GM23338 (cell line): Measurements from ENCODE around the gene ACSM4. TPM values are rescaled to one million over a fixed set of nuclear protein-coding genes. Genes with fewer than 3 reads are reported as not detected.

ENCODE experiments used
- polyA plus RNA-seq: library from polyadenylated mRNA; unstranded; fragments of >200 nt; fragmentation: Nextera tagmentation; extraction: Ambion mirVana; gene quantifications from 2 replicates; pipeline ENCODE4 v1.2.1, GENCODE V29; 2016
- total RNA-seq: library from RNA; depleted of rRNA; stranded (reverse); fragments of >200 nt; shearing (Covaris generic); gene quantifications from 2 replicates; pipeline ENCODE4 v1.2.3, GENCODE V29; 2014; rRNA removed

Gene ACSM4
- total and polyA plus RNA-seq, 2 experiments from 2014 or later = not detected

Other genes starting within 250 kb of the ACSM4 start
- 5.0 and 9.7 TPM in 2 replicates for gene C1S, start 243.4 kb upstream of the ACSM4 start, total RNA-seq
- 4.9 and 5.1 TPM in 2 replicates for gene C1S, start 243.4 kb upstream of the ACSM4 start, polyA plus RNA-seq
- 6.1 and 8.8 TPM in 2 replicates for gene C1R, start 211.6 kb upstream of the ACSM4 start, total RNA-seq
- gene C1R, start 211.6 kb upstream of the ACSM4 start, polyA plus RNA-seq = 5.9 and 6.4 TPM in 2 replicates
- 8.8 and 10.0 TPM in 2 replicates for gene C1RL, start 194.9 kb upstream of the ACSM4 start, total RNA-seq
- gene C1RL, start 194.9 kb upstream of the ACSM4 start, polyA plus RNA-seq = 7.3 and 9.1 TPM in 2 replicates
- gene RBP5, start 175.2 kb upstream of the ACSM4 start, total RNA-seq = 3.0 TPM in 1 of 2 replicates, not detected in the other
- 0.73 and 1.2 TPM in 2 replicates for gene RBP5, start 175.2 kb upstream of the ACSM4 start, polyA plus RNA-seq
- 27.9 and 46.9 TPM in 2 replicates for gene CLSTN3, start 173.7 kb upstream of the ACSM4 start, total RNA-seq
- gene CLSTN3, start 173.7 kb upstream of the ACSM4 start, polyA plus RNA-seq = 5.0 and 5.8 TPM in 2 replicates
- gene PEX5, start 114.4 kb upstream of the ACSM4 start, total RNA-seq = 58.8 and 72.0 TPM in 2 replicates
- gene PEX5, start 114.4 kb upstream of the ACSM4 start, polyA plus RNA-seq = 7.4 and 7.5 TPM in 2 replicates
- 0.14 and 1.6 TPM in 2 replicates for gene CD163L1, start 140.1 kb downstream of the ACSM4 start, total RNA-seq
- 0.36 TPM in 1 of 2 replicates, not detected in the other for gene CD163L1, start 140.1 kb downstream of the ACSM4 start, polyA plus RNA-seq
- gene CD163, start 199.7 kb downstream of the ACSM4 start, total RNA-seq = 0.04 TPM in 1 of 2 replicates, not detected in the other
- gene CD163, start 199.7 kb downstream of the ACSM4 start, polyA plus RNA-seq = not detected in 2 replicates